ENCODE measurements around the gene MT1HL1.
A peak's percentile ranks its signal among the peaks of the same experiment; 100 is the strongest.

MT1HL1 gene

DNA sequence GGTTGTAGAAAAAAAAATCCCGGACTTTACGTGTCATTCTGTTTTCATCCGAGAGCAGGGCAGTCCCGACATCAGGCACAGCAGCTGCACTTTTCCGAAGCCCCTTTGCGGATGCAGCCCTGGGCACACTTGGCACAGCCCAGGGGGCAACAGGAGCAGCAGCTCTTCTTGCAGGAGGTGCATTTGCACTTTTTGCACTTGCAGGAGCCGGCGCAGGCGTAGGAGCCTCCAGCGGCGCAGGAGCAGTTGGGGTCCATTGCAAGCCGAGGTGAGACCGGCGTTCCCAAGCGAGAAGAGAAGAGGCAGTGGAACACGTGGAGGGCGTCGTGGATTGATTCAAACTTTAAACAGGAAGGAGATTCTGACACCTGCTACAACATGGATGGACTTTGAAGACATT, at the start of gene MT1HL1:
MT1HL1 (minus strand) TSS at position 326 of the 400 bp plus-strand sequence; CDS start at position 257, 69 bp downstream.
- DNase-seq (ENCODE audit: low spot score) = no peak

DNA sequence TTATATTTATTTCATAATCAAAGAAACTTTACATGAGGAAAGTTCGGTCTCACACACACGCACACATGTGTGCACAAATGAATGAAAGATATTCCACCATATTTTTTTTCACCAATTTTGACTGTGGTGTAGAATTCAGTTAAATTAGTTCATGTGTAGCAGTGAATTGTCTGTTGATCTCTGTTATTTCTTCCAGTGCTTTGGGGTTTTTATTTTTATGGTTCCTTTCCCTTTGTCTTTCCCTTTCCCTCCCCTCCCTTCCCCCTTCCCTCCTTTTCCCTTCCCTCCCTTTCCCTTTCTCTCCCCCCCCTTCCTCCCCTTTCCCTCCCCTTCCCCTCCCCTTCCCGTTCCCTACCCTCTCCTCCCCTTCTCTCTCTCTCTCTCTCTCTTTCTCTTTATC, 46.7 kb upstream of the MT1HL1 start:
- DNase-seq (ENCODE audit: low spot score) = no peak

DNA sequence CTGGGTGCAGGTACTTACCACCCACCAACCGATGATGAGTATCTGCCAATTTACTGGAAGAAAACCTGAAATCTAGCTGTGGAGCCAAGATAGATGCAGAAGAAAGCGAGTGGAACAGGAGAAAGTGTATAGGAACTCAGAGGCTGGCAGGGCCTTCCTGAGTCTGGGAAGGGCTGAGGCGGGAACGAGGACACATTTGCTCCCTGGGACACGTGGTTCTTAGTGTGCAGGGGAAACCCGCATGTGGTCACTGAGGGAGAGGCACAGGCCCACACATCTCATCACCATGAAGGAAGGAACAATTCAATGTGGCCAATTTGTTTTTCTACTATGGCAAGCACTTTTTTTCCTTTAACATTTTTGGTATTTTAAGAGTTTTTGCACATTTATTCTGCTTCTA, 45.9 kb upstream of the MT1HL1 start:
- no peak for DNase-seq (ENCODE audit: low spot score)

DNA sequence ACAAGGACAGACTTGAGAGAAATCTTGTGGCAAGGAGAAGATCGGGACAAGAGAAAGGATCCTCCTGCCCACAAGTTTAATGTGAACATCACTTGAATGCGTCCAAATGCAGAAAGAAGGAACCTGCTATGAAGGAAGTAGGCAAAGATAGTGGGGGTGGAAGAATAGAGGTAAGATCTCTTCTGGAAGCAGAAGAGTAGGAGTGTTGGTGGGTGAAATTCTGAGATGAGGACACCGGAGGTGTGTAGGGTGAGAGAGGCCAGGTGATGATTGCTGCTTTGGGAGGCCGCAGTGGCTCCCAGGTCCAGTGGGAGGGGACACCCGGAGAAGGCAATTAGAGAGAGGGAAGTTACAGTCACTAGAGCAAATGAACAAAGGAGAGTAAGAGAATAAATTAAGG, 44.6 kb upstream of the MT1HL1 start:
- no peak for DNase-seq (ENCODE audit: low spot score)

DNA sequence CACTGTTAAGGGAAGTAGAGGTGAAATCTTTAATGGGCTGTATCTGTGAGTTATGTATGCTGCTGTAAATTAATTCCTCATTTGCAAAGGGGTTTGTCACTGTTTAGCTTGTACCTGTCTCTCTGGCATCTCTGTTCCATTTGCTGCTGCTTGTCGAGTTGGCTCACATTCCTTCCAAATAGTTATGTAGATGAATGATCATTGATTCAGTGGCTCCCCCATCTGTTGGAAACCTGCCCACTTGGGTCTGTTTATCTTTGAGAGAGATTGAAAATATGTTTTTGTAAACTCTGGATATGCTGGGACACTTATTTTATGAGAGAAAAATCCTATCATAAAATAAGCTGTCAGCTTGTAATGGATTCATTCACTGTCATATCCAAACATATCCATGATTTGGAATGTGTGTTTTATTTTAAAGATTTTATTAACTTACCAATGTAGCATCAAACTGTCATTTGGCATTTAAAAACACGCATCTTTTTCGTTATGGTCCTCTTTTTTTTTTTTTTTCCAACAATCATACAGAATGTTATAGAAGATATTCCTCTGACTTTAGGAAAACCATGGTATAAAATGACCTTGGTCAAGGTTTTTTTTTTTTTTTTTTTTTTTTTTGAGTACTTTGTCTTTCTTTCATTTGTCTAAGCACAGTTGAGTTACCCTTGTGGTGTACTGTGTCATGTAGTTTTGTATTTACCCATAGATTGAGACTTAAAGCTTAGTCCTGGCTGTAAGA, 41.2 kb upstream of the MT1HL1 start:
- no peak for DNase-seq (ENCODE audit: low spot score)

DNA sequence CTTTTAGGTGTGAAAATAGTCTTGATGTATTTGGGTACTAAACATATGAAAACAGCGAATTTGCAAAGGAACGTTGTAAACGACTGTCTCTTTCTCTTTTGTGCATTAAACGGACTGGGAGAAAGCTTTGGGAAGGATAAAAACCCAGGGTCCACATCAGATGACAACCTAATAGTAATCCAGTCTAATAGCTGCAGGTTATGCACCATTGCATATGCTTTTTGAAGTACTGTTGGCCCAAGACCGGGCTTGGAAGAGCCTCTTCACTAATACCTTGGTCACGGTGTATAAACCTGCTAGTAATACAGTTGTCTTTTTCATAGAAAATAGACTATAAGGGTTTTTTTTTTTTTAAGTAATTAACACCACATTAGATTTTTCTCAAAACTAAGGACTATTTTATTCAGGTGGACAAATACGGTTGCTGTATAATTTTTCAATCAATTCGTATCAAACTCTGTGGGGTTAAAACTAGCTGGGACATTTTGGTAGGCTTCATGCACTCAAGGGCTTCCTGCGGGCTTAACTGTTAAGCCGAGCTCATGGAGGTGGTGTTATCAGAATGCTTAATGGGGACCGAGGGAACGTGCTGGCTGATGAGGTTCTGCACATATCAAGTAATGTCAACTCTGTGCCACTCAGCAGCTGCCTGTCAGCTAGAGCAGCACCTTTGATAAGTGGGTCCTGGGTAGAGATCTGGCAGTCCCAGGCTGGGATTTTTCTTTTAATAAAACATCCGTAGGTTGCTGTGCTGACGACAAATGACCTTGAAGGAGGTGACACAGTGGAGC, 39.8 kb upstream of the MT1HL1 start:
- peak; percentile 41 for DNase-seq (ENCODE audit: low spot score)

- peak; percentile 74 for DNase-seq (ENCODE audit: low spot score)
Measured at GRCh38 chr1:237042892-237043576, 38.8 kb upstream of the MT1HL1 start.

- peak; percentile 28 for DNase-seq (ENCODE audit: low spot score)
Measured at GRCh38 chr1:237042526-237042891, 38.3 kb upstream of the MT1HL1 start.

- DNase-seq (ENCODE audit: low spot score) = peak; percentile 68
Measured at GRCh38 chr1:237041795-237042525, 37.7 kb upstream of the MT1HL1 start, which contains the start of gene RYR2. Gene RYR2 (plus strand): TSS chr1:237042184. CDS start chr1:237042522, 338 bp downstream.

DNA sequence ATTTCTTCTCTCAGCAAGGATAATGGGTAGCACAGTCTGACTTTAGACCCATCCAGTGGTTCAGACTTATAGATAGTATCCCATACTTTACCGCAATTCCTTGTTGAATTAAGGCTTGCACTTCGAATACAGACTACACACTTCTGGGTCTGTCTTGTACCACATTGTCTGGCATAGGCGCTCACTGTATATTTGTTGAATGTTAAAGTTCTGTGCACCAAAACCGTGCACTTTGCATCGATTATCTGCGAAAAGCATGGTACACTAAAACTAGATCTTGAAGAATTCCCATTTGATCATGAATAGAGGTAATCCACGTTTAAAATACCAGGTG, 37.2 kb upstream of the MT1HL1 start:
- peak; percentile 28 for DNase-seq (ENCODE audit: low spot score)

GRCh38 chr1:237040823-237041222, 36.6 kb upstream of the MT1HL1 start:
- DNase-seq (ENCODE audit: low spot score) = no peak

DNA sequence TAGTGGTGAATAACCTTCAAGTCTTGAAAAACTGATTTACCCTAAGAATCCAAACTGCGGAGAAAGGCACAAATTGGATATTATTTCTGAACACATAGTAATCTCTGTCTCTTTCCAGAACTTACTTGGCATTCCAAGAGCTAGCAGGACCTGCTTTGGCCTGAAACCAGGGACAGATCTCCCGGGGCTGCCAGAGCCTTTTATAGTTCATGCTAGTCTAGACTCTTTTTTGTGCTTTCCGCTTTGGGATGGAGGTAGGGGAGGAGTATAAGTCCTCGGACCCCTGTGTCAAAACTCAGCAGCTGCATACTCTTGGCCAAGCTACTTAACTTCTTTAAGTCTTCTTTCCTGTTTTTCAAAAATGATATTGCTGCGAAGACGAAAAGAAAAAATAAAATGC, 34.0 kb upstream of the MT1HL1 start:
- peak; percentile 19 for DNase-seq (ENCODE audit: low spot score)

DNA sequence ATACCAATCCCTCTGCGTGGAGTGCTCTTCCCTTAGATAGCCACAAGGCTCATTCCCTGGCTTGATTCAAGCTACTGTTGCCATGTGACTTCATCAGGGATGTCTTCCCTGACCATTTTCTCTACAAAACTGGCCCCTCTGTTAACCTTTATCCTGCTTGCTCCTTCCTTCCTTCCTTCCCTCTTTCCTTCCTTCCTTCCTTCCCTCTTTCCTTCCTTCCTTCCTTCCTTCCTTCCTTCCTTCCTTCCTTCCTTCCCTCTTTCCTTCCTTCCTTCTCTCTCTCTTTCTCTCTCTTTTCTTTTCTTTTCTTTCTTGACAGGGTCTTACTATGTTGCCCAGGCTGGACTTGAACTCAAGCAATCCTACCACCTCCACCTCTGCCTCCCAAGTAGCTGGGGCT, 31.5 kb upstream of the MT1HL1 start:
- no peak for DNase-seq (ENCODE audit: low spot score)

- no peak for DNase-seq (ENCODE audit: low spot score)
Measured at GRCh38 chr1:237033804-237034203, 29.6 kb upstream of the MT1HL1 start.

DNA sequence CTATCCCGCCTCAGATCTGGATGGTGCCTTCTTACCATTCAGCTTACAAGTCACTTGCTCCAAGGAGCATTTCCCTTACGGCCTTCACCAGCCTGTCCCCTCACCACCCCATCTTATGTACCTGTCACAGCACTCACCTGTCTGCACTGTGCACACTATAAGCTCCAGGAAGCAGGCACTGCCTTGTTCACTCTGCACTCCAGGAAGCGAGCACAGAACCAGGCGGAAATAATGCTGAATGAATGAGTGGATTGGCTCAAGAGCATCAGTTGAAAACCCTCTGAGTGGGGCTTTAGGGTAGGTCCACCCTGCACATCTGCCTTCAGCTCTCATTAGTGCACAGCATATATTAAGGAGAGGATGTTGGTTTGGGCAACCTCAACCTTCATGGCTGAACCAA, 28.8 kb upstream of the MT1HL1 start:
- no peak for DNase-seq (ENCODE audit: low spot score)

- no peak for DNase-seq (ENCODE audit: low spot score)
Measured at GRCh38 chr1:237032029-237032428, 27.8 kb upstream of the MT1HL1 start.

- no peak for DNase-seq (ENCODE audit: low spot score)
Measured at GRCh38 chr1:237031480-237031879, 27.2 kb upstream of the MT1HL1 start.

GRCh38 chr1:237029850-237030535, 25.8 kb upstream of the MT1HL1 start:
- no peak for DNase-seq (ENCODE audit: low spot score)

DNA sequence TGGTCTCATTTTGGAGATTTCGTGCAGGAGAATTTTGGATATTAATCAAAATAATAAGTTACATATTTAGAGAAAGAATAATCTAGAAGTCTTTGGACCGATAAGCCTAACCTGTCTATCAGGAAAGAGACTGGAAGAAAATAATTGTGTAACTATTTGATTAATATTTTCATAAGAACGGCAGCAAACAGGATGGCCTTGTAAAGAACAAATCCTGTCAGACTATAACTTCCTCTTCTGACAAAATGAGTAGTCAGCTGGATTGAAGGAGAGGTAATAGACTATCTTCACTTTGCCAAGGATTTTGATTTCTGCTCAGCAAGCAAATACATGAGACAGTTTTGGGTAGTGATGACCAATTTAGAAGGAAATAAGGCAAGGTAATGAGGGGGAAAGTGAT, 25.0 kb upstream of the MT1HL1 start:
- no peak for DNase-seq (ENCODE audit: low spot score)

DNA sequence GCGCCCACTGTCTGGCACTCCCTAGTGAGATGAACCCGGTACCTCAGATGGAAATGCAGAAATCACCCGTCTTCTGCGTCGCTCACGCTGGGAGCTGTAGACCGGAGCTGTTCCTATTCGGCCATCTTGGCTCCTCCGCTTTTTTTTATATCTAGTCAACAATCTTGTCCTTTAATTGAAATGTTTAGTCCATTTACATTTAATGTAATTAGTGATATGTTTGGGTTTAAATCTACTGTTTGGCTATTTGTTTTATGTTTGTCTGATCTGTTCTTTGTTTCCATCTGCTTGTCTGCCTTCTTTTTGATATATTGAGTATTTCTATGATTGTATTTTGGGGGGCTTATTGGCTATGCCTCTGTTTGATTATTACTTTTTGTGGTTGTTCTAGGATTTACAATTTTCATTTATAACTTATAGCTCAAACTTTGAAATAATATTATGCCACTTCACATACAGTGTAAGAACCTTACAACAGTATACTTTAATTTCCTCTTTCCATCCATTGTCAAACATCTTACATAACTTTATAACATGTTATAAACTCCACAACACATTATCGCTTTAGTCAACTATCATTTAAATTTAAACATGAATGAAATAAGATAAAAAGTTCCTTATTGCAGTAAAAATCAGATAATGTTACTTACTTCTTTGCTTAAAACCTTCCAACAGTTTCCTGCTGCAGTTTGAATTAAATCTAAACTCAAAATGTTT, 21.3 kb upstream of the MT1HL1 start:
- DNase-seq (ENCODE audit: low spot score) = no peak

DNA sequence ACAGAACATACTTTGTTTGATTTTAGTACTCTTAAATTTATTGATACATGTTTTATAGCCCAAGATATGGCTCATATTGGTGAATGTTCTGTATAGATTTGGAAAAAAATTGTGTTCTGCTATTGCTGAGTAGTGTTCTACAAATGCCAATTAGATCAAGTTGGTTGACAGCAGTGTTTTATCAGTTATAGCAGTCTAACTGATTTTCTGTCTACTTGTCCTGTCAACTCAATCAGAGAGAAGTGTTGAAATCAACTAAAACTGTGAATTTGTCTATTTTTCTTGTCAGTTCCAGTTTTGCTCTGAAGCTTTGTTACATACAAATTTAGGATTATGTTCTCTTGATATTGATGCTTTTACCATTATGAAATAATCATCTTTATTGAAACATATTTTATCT, 14.7 kb upstream of the MT1HL1 start:
- no peak for DNase-seq (ENCODE audit: low spot score)

All from cerebellar cortex (tissue), 1 donor.